GM12864 (cell line): ENCODE results near the gene TBC1D22A.

ENCODE experiments used
- DNase-seq: peaks from one replicate; pipeline ENCODE4 v3.0.0-alpha.2; 2011; ENCODE audit warnings: low read depth
- H3K4me3 ChIP-seq: 2 replicates; pipeline ENCODE4 v1.5.1; 2011; ENCODE audit warnings: mild to moderate bottlenecking, low read depth, low read length, control low read depth
- CTCF ChIP-seq: IDR thresholded peaks from 2 replicates; pipeline ENCODE4 v1.5.1; 2011; ENCODE audit warnings: low read depth, mild to moderate bottlenecking, moderate library complexity, low read length, control low read depth, inconsistent platforms; ENCODE audit errors: missing control alignments

Gene TBC1D22A

GRCh38 chr22:46967445-46968358, 205.3 kb downstream of the TBC1D22A start:
- H3K4me3 ChIP-seq, result no peak overlapping the region
- DNase-seq, result no peak
- no peak for TF ChIP-seq CTCF

GRCh38 chr22:46968359-46968740, 205.9 kb downstream of the TBC1D22A start:
- TF ChIP-seq CTCF, result no peak
- H3K4me3 ChIP-seq, result no peak overlapping the region
- no peak for DNase-seq

- H3K4me3 ChIP-seq, result no peak overlapping the region
- no peak for TF ChIP-seq CTCF
- no peak for DNase-seq
These were observed 206.4 kb downstream of the TBC1D22A start for GRCh38 chr22:46968848-46969247.

GRCh38 chr22:46969491-46969890, 207.0 kb downstream of the TBC1D22A start:
- peak; percentile 26 for DNase-seq
- H3K4me3 ChIP-seq, result no peak overlapping the region
- no peak for TF ChIP-seq CTCF

- no peak for TF ChIP-seq CTCF
- no peak for DNase-seq
- H3K4me3 ChIP-seq, result no peak overlapping the region
These were observed 207.5 kb downstream of the TBC1D22A start for GRCh38 chr22:46969961-46970360.

GRCh38 chr22:46970411-46971098, 208.1 kb downstream of the TBC1D22A start:
- no peak for TF ChIP-seq CTCF
- DNase-seq, result no peak
- H3K4me3 ChIP-seq, result no peak overlapping the region
